HG02759 (cell line): ENCODE results near the gene ANO6.
"Not testable (repeated sequence)": the region's sequence is repeated elsewhere in the genome, so short reads cannot be mapped to it uniquely, and the experiment has no call there.

Experiments
- ATAC-seq: cut with Tn5 transposase; IDR thresholded peaks from one replicate; pipeline ENCODE4 v1.9.1; 2021; ENCODE audit warnings: mild to moderate bottlenecking, moderate library complexity; ENCODE audit not compliant: unreplicated experiment

Gene ANO6

DNA sequence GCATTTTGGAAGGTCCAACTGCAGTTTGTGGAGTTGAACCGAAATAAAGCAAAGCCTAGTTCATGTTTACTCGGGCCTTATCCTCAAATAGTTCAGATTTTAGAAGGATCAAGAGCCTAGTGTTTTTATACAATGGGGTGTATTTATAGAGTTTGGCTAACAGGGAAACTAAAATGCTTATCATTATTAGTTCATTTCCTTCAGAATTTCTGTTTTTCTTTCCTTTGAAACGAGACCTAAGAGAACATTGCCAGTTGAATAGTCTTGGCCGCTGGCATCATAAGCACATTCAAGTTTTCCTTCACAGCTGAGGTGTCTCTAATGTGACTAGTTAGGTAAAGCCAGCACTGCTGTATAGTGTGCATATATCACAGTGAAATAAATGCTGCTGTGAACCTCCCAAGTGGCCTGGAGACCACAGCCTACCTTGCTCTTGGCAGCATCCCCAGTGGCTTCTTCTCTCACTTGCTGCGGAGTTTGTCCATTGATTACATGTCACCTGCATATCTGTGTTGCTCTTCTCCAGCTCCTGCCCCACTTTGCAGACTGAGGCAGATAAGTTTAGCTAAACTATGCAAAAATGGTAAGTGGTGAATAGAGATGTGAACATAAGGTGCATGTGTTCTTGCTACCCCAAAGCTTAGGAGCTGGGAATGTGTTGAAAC, 88.8 kb downstream of the ANO6 start:
- ATAC-seq, result no peak

DNA sequence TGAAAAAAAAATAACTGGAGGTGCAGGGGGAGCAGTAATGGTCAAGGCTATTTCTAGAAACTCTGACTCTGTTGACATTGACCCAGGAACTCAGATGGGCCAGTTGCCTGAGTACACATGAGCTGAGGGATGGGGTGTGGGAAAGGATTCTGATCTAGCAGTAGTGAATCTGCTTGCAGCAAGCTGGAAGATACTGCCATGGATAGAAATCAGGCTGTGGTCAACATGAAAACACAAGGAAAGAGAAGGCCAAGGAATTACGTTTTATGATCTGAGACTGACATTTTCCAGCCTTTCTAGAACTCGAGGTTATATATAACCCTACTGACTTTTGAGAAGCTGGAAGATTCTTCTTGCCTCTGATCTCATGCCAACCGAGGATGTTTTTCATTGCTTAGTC, 90.0 kb downstream of the ANO6 start:
- no peak for ATAC-seq

DNA sequence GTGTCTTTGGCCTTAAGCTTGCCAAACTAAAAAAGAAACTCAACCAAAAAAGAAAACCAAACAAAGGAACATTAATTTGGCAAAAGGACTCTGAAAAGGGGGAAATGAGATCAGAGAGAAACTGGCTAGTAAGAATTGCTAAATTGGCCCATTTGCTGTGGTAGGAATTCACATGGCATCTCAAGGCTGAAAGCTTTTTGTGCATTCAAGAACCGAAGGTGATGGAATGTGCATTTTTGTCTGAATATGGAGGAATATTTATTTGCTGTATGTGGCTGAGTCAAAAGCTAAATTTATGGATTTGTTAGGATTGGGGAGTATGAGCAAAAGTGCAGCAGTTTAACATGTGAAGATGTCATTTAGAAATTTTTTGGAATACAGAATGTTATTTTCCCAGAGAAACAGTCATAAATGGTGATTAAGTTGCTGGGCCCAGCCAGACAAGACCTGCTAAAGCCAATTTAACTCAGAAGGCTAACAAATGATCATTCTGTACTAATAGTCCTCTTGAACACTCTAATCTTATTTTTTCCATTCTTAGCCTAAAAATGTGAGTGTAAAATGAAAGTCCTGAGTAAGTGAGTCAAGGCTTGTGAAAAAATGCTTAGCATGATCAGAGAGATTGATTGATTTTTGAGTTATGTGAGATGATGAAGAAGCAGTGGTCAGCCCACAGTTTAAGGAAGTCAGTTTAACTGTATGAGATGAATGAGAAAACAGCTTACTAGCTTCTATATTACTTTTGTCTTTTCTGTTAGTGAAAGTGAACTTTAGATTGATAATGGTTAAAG, 94.1 kb downstream of the ANO6 start:
- ATAC-seq, result no peak

DNA sequence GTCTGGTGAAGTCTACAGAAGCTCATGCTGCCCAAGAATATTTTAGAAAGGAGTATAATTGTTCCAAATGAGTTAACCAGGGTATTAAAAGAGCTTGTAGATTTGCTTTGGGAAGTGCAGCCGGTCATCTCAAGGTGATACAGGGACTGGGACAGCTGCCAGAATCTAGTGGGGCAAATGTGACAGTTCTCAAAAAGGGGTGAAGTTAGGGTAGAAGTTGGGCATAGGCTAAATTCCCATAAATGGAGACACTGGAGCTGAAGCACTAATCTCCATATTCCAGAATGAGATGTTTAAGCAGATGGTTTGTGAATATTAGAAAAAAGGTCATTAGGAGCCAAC, 94.7 kb downstream of the ANO6 start:
- no peak for ATAC-seq

DNA sequence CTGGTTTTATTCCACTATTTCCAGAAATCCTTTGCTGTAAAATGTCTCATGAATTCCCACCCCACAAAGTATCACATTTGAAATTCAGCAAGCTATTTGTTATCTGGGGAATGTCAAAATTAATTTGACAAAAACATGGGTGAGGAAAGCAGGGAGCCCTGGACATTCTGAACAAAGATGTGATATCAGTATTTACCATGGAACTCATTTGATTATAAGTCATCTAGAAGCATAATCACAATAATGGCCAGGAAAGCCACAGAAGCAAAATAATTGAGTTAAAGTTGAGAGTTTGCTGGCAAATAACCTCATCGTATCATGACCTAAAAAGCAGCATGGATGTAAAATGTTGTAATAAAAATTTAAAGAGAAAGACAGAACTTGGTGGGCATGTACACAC, 96.1 kb downstream of the ANO6 start:
- ATAC-seq, result no peak

DNA sequence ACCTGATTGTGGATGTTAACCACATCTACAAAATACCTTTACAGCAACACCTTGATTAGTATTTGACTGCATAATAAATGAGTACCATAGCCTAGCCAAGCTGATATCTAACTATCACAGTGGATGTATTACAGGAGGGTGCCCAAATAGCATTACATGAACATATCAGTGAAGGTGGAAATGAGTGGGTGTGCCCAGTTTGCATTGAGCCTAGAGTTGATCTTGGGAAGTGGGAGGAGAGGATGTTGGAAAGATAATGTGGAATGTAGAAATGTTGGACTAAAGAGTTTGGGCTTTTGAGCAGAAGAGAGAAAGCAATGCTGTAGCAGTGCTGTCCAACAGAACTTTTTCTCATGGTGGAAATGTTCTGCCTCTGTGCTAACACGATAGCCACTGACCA, 98.9 kb downstream of the ANO6 start:
- no peak for ATAC-seq

DNA sequence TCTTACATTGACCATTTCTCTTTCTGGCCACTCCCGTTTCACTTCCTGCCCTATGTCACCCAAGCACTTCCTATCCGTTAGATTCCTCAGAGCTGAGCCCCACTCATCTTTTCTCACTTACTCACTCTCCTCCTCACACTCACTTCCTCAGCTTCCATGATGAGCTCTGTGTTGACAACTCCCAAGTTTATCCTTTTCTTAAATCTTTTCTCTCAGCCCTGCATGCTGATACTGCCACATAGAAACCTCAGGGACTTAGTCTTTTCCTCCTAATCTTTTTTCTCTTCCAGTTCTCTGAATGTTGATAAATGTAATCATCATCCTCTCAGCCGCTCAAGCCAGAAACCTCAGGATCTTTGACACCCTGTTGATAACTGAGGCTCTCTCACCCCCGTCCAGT, 99.6 kb downstream of the ANO6 start:
- no peak for ATAC-seq

DNA sequence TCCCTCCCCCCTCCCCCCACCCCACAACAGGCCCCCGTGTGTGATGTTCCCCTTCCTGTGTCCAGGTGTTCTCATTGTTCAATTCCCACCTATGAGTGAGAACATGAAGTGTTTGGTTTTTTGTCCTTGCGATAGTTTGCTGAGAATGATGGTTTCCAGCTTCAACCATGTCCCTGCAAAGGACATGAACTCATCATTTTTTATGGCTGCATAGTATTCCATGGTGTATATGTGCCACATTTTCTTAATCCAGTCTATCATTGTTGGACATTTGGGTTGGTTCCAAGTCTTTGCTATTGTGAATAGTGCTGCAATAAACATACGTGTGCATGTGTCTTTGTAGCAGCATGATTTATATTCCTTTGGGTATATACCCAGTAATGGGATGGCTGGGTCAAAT, 101.4 kb downstream of the ANO6 start:
- not testable (repeated sequence) for ATAC-seq

DNA sequence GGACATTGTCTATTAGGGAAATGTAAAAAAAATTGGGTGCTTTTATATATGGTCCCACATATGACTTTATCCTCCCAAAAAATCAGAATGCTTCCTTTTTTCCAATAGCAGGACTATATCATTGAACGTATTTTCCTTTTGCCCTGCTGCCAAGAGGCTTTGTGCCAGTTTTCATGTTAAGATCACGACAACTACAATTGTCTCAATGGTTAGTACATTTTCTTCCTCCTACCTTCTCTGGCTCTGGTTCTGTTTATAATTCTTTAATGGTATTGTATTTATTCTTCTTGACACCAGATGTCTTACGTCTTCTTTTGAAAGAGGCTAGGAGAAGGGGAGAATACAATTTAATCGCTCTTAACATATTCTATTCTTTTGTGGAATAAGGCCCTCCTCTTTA, 106.9 kb downstream of the ANO6 start:
- ATAC-seq, result no peak

DNA sequence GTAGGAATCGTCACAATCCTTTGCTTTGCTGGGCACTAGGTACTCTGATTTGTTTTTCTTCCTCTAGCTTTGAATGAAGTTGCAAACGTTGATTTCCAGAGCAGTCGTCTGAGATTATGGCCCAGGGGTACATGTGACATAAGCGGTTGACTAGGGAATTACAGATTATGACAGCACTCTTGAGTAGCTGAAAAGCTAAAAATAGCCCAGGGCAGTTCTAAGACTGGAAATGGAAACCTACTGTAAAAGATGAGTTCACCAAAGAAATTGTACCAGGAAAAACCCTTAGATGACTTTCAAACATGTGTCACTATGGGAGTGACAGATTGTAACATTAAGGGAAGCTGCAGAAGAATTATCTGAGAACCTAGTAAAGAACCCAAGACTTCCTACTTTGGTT, 108.5 kb downstream of the ANO6 start:
- no peak for ATAC-seq

DNA sequence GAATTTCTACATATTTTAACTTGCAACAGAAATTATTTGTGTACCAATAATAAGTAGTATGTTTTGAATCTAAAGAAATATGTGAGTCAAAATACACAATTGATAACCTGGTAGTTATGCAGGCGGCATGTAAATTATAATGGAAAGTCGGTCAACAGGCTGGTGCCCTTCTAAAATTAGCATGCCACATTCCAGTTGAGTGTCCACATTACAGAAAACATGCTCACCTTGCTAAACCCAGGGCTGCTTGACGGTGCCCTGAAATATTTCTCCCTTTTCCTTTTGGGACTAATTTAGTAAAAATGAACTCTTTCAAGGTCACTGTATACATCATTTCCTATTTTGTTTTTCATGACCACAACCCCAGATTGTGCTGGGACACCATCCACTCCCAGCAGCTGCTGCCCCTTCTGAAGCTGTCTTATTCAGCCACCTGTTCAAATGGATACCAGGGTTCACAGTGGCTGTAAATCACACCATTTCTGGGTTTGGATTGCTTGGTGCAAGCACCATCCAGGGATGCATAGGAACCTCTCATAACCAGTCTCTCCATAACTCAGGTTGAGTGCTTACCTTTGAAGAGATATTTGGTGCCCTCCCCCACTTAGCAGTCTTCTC, 110.6 kb downstream of the ANO6 start:
- ATAC-seq, result no peak

DNA sequence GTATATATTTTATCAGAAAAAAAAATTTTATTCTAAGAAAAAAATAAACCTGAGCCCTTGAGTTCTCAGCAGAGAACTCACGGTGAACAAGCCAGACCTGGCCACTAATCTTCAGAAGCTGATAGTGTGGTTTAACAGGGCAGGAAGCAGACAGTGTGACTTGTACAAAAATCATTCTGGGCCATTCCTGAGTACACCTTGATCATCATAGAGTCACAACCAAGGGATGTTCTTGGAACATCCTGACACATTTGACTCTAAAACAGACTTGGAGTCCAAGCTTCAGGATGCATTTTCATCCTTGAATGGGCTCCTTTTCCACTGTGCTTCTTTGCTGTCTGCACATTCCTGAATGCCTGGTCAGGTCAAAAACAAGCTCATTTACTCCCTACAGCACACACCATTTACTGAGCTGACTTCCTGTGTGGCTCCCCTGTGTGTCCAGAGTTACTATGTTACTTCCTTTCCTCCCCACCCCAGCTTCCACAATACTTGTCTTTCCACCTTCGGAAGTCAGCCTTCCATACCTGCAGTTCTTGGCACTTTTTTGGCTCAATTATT, 112.0 kb downstream of the ANO6 start:
- ATAC-seq, result no peak

DNA sequence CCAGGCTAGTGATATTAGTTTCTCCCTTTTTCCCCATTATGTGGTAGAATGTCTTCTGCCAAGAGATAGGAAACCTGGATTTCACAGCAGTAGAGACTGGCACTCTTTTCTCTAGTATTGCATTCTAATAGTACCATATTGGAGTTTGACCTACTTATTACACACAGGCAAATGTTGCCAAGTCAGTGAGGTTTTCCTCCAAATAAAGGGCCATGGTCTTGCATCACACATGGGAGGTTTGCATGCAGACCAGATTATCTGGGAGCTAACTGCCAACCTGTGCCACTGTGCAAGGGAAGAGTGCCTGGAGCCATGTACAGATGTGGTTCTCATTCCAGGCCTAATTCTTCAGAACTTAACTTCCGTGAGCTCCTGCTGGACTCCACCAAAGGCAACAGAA, 113.3 kb downstream of the ANO6 start:
- no peak for ATAC-seq

DNA sequence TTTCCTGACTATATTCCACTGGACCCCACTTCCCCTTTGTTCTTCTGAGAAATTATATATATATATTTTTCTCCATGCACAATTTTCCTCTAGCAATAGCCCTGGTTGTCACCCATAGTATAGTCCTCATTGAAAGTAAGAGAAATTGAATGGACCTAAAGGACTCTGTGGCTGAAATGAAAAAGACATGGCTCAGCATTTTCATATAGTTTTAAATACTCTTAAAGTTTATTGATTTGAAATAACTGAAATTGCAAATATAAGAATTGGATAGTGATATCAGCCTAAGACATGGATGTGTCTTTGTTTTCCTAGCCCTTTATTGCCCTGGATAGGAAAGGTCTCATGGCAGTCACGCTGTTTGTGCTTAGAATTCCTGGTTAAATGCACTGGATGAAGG, 113.8 kb downstream of the ANO6 start:
- ATAC-seq, result no peak

DNA sequence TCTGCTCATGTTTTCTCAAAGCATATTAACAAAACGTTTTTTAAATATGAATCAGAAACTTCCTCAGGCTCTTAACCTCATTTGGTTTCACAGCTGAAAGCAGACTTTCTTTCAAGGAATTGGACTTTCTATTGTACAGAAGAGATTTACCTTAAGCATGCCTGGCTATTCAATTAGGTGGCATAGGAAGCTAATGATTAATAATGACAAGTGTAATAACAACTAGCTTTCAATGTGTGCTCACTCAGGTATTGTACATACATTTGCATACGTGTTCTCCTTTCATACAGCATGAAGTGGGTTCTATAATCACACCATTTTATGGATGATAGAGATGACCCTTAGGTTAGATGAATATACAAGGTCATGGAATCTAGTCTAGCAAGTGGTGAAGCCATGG, 115.7 kb downstream of the ANO6 start:
- ATAC-seq, result no peak

DNA sequence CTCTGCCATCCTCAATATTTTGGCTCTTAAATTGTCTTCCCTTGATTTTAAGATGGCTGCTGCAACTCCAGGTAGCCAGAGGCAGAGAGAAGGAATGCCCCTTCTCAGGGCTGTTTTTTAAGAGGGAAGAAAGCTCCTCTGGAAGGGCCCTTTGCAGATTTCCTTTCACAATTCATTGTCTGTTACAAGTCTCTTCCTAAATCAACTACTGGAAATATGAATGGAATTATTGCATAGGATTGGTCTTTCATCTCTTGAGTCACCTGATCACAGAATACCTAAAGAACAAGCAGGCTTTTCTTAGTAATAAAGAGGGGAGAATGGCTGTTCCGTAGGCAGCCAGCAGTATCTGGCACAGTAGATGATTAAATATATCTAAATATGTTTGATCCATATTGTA, 118.5 kb downstream of the ANO6 start:
- no peak for ATAC-seq

DNA sequence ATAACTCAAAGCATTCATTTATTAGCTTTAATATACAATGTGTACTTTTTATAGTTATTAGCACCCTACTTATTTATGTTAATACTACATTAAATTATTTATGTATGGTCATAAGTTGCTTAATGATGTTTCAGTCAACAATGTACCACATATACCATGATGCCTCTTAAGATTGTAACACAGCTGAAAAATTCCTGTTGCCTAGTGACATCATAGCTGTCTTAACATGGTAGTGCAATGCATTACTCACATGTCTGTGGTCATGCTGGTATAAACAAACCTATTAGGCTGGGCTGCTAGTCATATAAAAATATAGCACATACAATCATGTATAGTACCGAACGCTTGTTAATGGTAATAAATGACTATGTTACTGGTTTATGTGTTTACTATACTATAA, 120.4 kb downstream of the ANO6 start:
- no peak for ATAC-seq

DNA sequence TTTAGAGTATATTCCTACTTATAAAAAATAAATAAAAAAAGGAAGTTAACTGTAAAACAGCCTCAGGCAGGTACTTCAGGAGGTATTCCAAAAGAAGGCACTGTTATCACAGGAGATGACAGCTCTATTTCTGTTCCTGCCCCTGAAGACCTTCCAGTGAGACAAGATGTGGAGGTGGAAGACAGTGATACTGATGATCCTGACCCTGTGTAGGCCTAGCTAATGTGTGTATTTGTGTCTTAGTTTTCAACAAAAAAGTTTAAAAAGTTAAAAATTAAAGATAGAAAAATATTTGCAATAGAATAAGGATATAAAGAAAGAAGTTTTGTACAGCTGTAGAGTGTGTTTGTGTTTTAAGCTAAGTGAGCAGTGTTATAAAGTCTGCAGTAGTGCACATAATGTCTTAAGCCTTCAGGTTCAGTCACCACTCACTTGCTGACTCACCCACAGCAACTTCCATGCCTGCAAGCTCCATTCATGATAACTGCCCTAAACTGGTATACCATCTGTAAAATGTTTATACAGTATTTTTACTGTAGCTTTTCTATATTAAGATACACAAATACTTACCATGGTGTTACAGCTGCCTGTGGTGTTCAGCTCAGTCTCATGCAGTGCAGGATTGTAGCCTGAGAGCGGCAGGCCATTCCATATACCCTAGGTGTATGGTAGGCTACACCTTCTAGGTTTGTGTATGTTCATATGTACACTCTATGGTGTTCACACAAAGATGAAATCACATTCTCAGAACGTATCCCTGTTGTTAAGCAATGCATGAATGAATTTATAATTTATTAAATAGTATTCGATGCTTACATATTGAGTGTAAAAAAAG, 121.1 kb downstream of the ANO6 start:
- ATAC-seq, result no peak

DNA sequence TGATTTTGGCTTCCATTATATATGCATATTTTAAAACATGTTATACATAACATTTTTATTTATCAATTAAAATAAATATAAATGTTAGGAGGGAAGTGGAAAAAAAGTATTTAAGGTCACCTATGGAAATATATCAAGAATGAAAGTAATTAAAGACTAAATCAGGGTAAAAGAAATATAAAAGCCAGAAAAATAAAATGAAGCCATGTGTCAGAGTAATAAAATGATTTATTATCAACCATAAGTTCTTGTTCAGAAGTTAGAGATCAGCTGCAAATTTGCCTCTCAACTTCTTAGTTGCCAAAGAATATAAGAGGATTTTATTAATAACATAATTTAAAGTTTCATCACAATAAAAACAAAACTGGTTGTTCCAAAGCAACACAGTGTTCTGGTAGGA, 121.9 kb downstream of the ANO6 start:
- ATAC-seq, result no peak

DNA sequence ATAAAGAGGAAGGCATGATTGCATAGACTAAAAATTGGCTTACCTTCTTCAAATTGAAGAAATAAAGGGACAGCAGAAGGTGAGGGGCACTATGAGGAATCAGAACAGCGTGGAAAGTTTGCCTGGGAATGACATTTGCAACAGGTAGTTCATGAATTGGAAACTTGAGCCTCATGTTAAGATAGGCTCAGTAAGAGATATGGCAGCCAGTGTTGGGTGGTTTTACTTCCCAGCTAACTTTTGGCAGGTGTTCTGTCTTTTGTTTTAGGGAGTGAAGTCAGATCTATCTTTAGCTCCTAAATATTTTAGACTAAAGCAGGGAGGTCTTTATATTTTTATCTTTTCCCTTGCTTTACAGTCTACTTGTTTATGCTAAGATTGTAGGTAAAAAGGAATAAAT, 122.4 kb downstream of the ANO6 start:
- no peak for ATAC-seq

DNA sequence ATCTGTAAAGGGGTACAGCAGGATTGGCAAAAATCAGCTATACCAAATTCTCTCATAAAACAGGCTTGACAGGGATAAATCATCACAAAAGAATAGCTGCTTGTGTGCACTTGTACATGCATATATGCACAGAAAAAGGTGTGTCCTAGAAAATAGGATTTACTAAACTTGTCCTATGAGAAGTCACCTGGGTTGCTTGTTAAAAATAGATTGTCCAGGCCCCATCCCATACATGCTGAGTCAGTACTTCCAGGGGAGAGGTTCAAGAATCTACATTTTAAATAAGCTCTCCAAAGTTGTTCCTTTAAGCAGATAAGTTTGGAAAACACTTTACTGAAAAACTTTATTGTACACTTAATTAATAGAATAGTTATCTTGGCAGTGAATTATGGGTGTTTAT, 123.1 kb downstream of the ANO6 start:
- no peak for ATAC-seq
